Mesendoderm (in vitro differentiated cells): ENCODE data around the gene TRIM22.
"Not testable (repeated sequence)": the region's sequence is repeated elsewhere in the genome, so short reads cannot be mapped to it uniquely, and the experiment has no call there.

Source experiments
- DNase-seq: peaks from one replicate; pipeline ENCODE4 v3.0.0; 2013
- H2AK5ac ChIP-seq: 2 replicates; pipeline ENCODE4 v1.6.1; 2013; ENCODE audit warnings: low read length, inconsistent platforms
- H2BK120ac ChIP-seq: 2 replicates; pipeline ENCODE4 v1.6.1; 2013; ENCODE audit warnings: low read depth, mild to moderate bottlenecking, low read length, moderate library complexity, mixed read lengths
- H2BK15ac ChIP-seq: replicated peaks from 2 replicates; pipeline ENCODE4 v1.6.1; 2013; ENCODE audit warnings: low read depth, mild to moderate bottlenecking, moderate library complexity
- H2BK5ac ChIP-seq: 2 replicates; pipeline ENCODE4 v1.6.1; 2013; ENCODE audit warnings: low read length, inconsistent platforms
- H3K18ac ChIP-seq: 2 replicates; pipeline ENCODE4 v1.6.1; 2013; ENCODE audit warnings: mild to moderate bottlenecking, low read length, mixed read lengths
- H3K23ac ChIP-seq: one replicate; pipeline ENCODE4 v1.6.1; 2013; ENCODE audit warnings: low read length
- H3K27ac ChIP-seq: 2 replicates; pipeline ENCODE4 v1.5.1; 2013; ENCODE audit warnings: low read depth, mild to moderate bottlenecking, inconsistent platforms, low read length, moderate library complexity
- H3K27me3 ChIP-seq: 2 replicates; pipeline ENCODE4 v1.6.1; 2013; ENCODE audit warnings: low read length, control low read depth, mild to moderate bottlenecking, inconsistent platforms; ENCODE audit not compliant: insufficient read depth, poor library complexity
- H3K36me3 ChIP-seq: 2 replicates; pipeline ENCODE4 v1.6.1; 2013; ENCODE audit warnings: low read length, inconsistent platforms; ENCODE audit not compliant: control insufficient read depth, insufficient read depth
- H3K4ac ChIP-seq: one replicate; pipeline ENCODE4 v1.6.1; 2013; ENCODE audit warnings: low read depth, mild to moderate bottlenecking, low read length, moderate library complexity
- H3K4me1 ChIP-seq: 2 replicates; pipeline ENCODE4 v1.6.1; 2013; ENCODE audit warnings: low read depth, low read length, inconsistent platforms; ENCODE audit not compliant: control insufficient read depth
- H3K4me2 ChIP-seq: 2 replicates; pipeline ENCODE4 v1.6.1; 2013; ENCODE audit warnings: low read length
- H3K4me3 ChIP-seq: 2 replicates; pipeline ENCODE4 v1.5.1; 2013; ENCODE audit warnings: mild to moderate bottlenecking, low read length
- H3K56ac ChIP-seq: one replicate; pipeline ENCODE4 v1.6.1; 2013; ENCODE audit warnings: low read length
- H3K79me1 ChIP-seq: 2 replicates; pipeline ENCODE4 v1.6.1; 2013; ENCODE audit warnings: low read length, inconsistent platforms
- H3K79me2 ChIP-seq: 2 replicates; pipeline ENCODE4 v1.6.1; 2013; ENCODE audit warnings: mild to moderate bottlenecking, low read length; ENCODE audit not compliant: control insufficient read depth, insufficient read depth
- H3K9ac ChIP-seq: 2 replicates; pipeline ENCODE4 v1.6.1; 2013; ENCODE audit warnings: low read length, inconsistent platforms
- H4K5ac ChIP-seq: one replicate; pipeline ENCODE4 v1.6.1; 2013; ENCODE audit warnings: low read length
- H4K8ac ChIP-seq: one replicate; pipeline ENCODE4 v1.6.1; 2013; ENCODE audit warnings: low read depth, mild to moderate bottlenecking, control low read depth, low read length, moderate library complexity
- WGBS: extraction: QIAGEN DNeasy Blood & Tissue Kit; methylation state at CpG from one replicate; pipeline ENCODE4 v1.1.7; 2013; ENCODE audit warnings: low lambda C conversion rate, missing lambda C conversion rate; ENCODE audit not compliant: insufficient coverage; ENCODE audit errors: extremely low coverage; 5-methylcytosine and 5-hydroxymethylcytosine counted together

Gene TRIM22

GRCh38 chr11:5691238-5691963 is 1.8 kb downstream of the TRIM22 start:
- H2BK120ac ChIP-seq, H3K18ac ChIP-seq, H4K8ac ChIP-seq, H3K4me2 ChIP-seq, H3K79me2 ChIP-seq, H3K56ac ChIP-seq, DNase-seq, H4K5ac ChIP-seq, H3K4me3 ChIP-seq, H2BK5ac ChIP-seq, H3K23ac ChIP-seq, H3K27ac ChIP-seq, H3K79me1 ChIP-seq, H3K27me3 ChIP-seq, H3K36me3 ChIP-seq, H3K4me1 ChIP-seq, H2AK5ac ChIP-seq, H3K9ac ChIP-seq, H3K4ac ChIP-seq: not testable (repeated sequence)
- H2BK15ac ChIP-seq, result peak overlapping the region; percentile 74
- no CpG with 5 or more reads among the region's 12 CpGs for WGBS

GRCh38 chr11:5691964-5692361 is 2.4 kb downstream of the TRIM22 start:
- no peak for DNase-seq
- no peak overlapping the region for H3K4ac ChIP-seq
- no peak overlapping the region for H2AK5ac ChIP-seq
- no peak overlapping the region for H3K18ac ChIP-seq
- peaks cover 2% of the 10 kb centered on the region for H3K4me1 ChIP-seq
- H2BK15ac ChIP-seq, result no peak overlapping the region
- no peak overlapping the region for H4K8ac ChIP-seq
- no peaks in the 10 kb centered on the region for H3K79me2 ChIP-seq
- H3K56ac ChIP-seq, result no peak overlapping the region
- H3K9ac ChIP-seq, result no peak overlapping the region
- H4K5ac ChIP-seq, result no peak overlapping the region
- H3K23ac ChIP-seq, result no peak overlapping the region
- no peak overlapping the region for H2BK120ac ChIP-seq
- H3K79me1 ChIP-seq, result no peaks in the 10 kb centered on the region
- H3K36me3 ChIP-seq, result no peaks in the 10 kb centered on the region
- no peak overlapping the region for H3K4me3 ChIP-seq
- 100% methylated on average over 1 of the region's 3 CpGs for WGBS
- no peak overlapping the region for H3K4me2 ChIP-seq
- no peak overlapping the region for H2BK5ac ChIP-seq
- H3K27me3 ChIP-seq, result no peaks in the 10 kb centered on the region
- H3K27ac ChIP-seq, result no peak overlapping the region

- Histone ChIP-seq H2AK5ac (no peak overlapping the region), H2BK5ac (no peak overlapping the region), H3K4me1 (peaks cover 2% of the 10 kb centered on the region), H3K79me2 (no peaks in the 10 kb centered on the region), H4K5ac (no peak overlapping the region), H2BK15ac (no peak overlapping the region), H3K27ac (no peak overlapping the region), H3K27me3 (no peaks in the 10 kb centered on the region), H3K18ac (no peak overlapping the region), H4K8ac (no peak overlapping the region), H3K4me2 (no peak overlapping the region), H3K79me1 (no peaks in the 10 kb centered on the region), H3K4me3 (no peak overlapping the region), H2BK120ac (no peak overlapping the region), H3K4ac (no peak overlapping the region), H3K23ac (no peak overlapping the region), H3K9ac (no peak overlapping the region), H3K56ac (no peak overlapping the region), H3K36me3 (no peaks in the 10 kb centered on the region)
- DNase-seq, result no peak
- WGBS, result no CpG with 5 or more reads among the region's 1 CpG
Observed at GRCh38 chr11:5694642-5695041, 5.1 kb downstream of the TRIM22 start.

GRCh38 chr11:5695580-5695979 is 6.0 kb downstream of the TRIM22 start:
- Histone ChIP-seq H3K36me3 (no peaks in the 10 kb centered on the region), H3K18ac (no peak overlapping the region), H3K27ac (no peak overlapping the region), H3K4me1 (no peaks in the 10 kb centered on the region), H3K56ac (no peak overlapping the region), H2BK15ac (no peak overlapping the region), H3K23ac (no peak overlapping the region), H4K8ac (no peak overlapping the region), H3K4ac (no peak overlapping the region), H2AK5ac (no peak overlapping the region), H3K27me3 (no peaks in the 10 kb centered on the region), H3K4me3 (no peak overlapping the region), H4K5ac (no peak overlapping the region), H3K4me2 (no peak overlapping the region), H2BK120ac (no peak overlapping the region), H3K79me2 (no peaks in the 10 kb centered on the region), H2BK5ac (no peak overlapping the region), H3K79me1 (no peaks in the 10 kb centered on the region), H3K9ac (no peak overlapping the region)
- no CpG with 5 or more reads among the region's 1 CpG for WGBS
- DNase-seq, result no peak

GRCh38 chr11:5696210-5696609 is 6.6 kb downstream of the TRIM22 start:
- Histone ChIP-seq H3K27ac (no peak overlapping the region), H2AK5ac (no peak overlapping the region), H4K8ac (no peak overlapping the region), H2BK15ac (no peak overlapping the region), H3K4me2 (no peak overlapping the region), H4K5ac (no peak overlapping the region), H3K56ac (no peak overlapping the region), H3K36me3 (no peaks in the 10 kb centered on the region), H2BK5ac (no peak overlapping the region), H3K79me2 (no peaks in the 10 kb centered on the region), H3K27me3 (no peaks in the 10 kb centered on the region), H3K4ac (no peak overlapping the region), H3K9ac (no peak overlapping the region), H3K4me3 (no peak overlapping the region), H3K4me1 (no peaks in the 10 kb centered on the region), H3K79me1 (no peaks in the 10 kb centered on the region), H3K18ac (no peak overlapping the region), H2BK120ac (no peak overlapping the region), H3K23ac (no peak overlapping the region)
- no peak for DNase-seq
- WGBS, result no CpG with 5 or more reads among the region's 2 CpGs

GRCh38 chr11:5698281-5698680 is 8.7 kb downstream of the TRIM22 start:
- Histone ChIP-seq H3K18ac (no peak overlapping the region), H3K4me2 (no peak overlapping the region), H2BK15ac (no peak overlapping the region), H3K27ac (no peak overlapping the region), H2AK5ac (no peak overlapping the region), H4K5ac (no peak overlapping the region), H2BK5ac (no peak overlapping the region), H3K27me3 (no peaks in the 10 kb centered on the region), H3K79me1 (no peaks in the 10 kb centered on the region), H3K4ac (no peak overlapping the region), H2BK120ac (no peak overlapping the region), H3K36me3 (no peaks in the 10 kb centered on the region), H3K23ac (no peak overlapping the region), H3K79me2 (no peaks in the 10 kb centered on the region), H3K4me3 (no peak overlapping the region), H3K9ac (no peak overlapping the region), H3K4me1 (no peaks in the 10 kb centered on the region), H3K56ac (no peak overlapping the region), H4K8ac (no peak overlapping the region)
- DNase-seq, result no peak
- WGBS, result no CpG with 5 or more reads among the region's 7 CpGs
